ENCODE data around the gene TMC1. TPM values are rescaled to one million over a fixed set of nuclear protein-coding genes. Genes with fewer than 3 reads are reported as not detected.

TMC1 gene
- total and polyA plus RNA-seq, 10 of the 15 experiments (the other 5 are each of a cell fraction or from before 2014, with no cell fraction given): 0.06 to 0.94 (median 0.40) TPM; not detected in 1

GRCh38 chr9:72596451-72597180 is 75.2 kb downstream of the TMC1 start:
- FAIRE-seq: no peak
- intact Hi-C loops (cut with micrococcal nuclease; ENCODE audit: unreplicated experiment): no loop called here
- DNase-seq (ENCODE audit: low read depth, low spot score): no peak
- Histone ChIP-seq H4K20me1 (ENCODE audit: control insufficient read depth, insufficient read depth) (no peaks in the 10 kb centered on the region), H3K4me2 (ENCODE audit: control insufficient read depth, insufficient read depth) (no peak overlapping the region), H3K27me3 (replicated peaks in 1 of 2; ENCODE audit: control insufficient read depth in 2 of 2, insufficient read depth in 2 of 2, low read length in 1 of 2) (no peaks in the 10 kb centered on the region), H3K4me3 (no peak overlapping the region), H3K27ac (ENCODE audit: control insufficient read depth, insufficient read depth) (no peak overlapping the region), H3K79me2 (ENCODE audit: control insufficient read depth, insufficient read depth, low read length) (no peaks in the 10 kb centered on the region), H3K36me3 (ENCODE audit: control insufficient read depth in 2 of 2, insufficient read depth in 2 of 2, low read length in 1 of 2) (no peaks in the 10 kb centered on the region), H2AFZ (ENCODE audit: control insufficient read depth, low read depth, low read length) (no peak overlapping the region), H3K4me1 (ENCODE audit: control insufficient read depth, insufficient read depth, low read length) (no peaks in the 10 kb centered on the region), H3K9me3 (replicated peaks; ENCODE audit: control insufficient read depth, insufficient read depth, low read length) (no peaks in the 10 kb centered on the region), H3K9ac (ENCODE audit: control insufficient read depth, insufficient read depth, low read length) (no peak overlapping the region)
- BruUV-seq (replicated peaks): no TSS peak
- in situ Hi-C loops (cut with MboI): no loop called here
- ChIA-PET POLR2A (no interaction called here), RAD21 (ENCODE audit: unreplicated experiment) (interaction anchor here (2.4 kb wide), 1 partner anchor 316 kb away, joined by 12 read pairs; no protein-coding TSS in a partner anchor), SMC1A (ENCODE audit: uncharacterized antibody, unreplicated experiment) (interaction anchor here (0.7 to 1.5 kb wide), 7 partner anchors 36 to 317 kb away, joined by 3 to 4 read pairs (median 3); no protein-coding TSS in a partner anchor), CTCF (interaction anchor here (0.7 to 2.3 kb wide), 6 partner anchors 13 to 318 kb away, joined by 3 to 9 read pairs (median 3); no protein-coding TSS in a partner anchor)
- WGBS (ENCODE audit: insufficient coverage, insufficient replicate concordance, low lambda C conversion rate, missing lambda C conversion rate): 52% methylated on average over 6 of the region's 6 CpGs
- no peak for ATAC-seq
- TF ChIP-seq SKIL (IDR thresholded peaks at IDR 0.05; ENCODE audit: low read depth, poor library complexity, severe bottlenecking): no peak
- TF ChIP-seq SIX5 (IDR thresholded peaks at IDR 0.05; ENCODE audit: low read depth, low read length, severe bottlenecking): no peak
- no peak for TF ChIP-seq MLLT1 (IDR thresholded peaks at IDR 0.05)
- no peak for TF ChIP-seq CBFB (IDR thresholded peaks at IDR 0.05; ENCODE audit: low read depth)
- TF ChIP-seq RELA (IDR thresholded peaks at IDR 0.05; ENCODE audit: borderline replicate concordance, partially characterized antibody): no peak

Data from GM12878 (cell line).